ENCODE data around the gene PDXK.
"Not testable (repeated sequence)": the region's sequence is repeated elsewhere in the genome, so short reads cannot be mapped to it uniquely, and the experiment has no call there.

Gene PDXK

GRCh38 chr21:43697758-43698643 is 20.9 kb upstream of the PDXK start:
- DNase-seq = no peak

GRCh38 chr21:43699492-43699777 is 19.5 kb upstream of the PDXK start:
- not testable (repeated sequence) for DNase-seq

- DNase-seq = no peak
These were observed 18.9 kb upstream of the PDXK start for GRCh38 chr21:43699933-43700599.

- DNase-seq = no peak
These were observed 16.8 kb upstream of the PDXK start for GRCh38 chr21:43701936-43702784.

- no peak for DNase-seq
These were observed 16.2 kb upstream of the PDXK start for GRCh38 chr21:43702785-43703034.

GRCh38 chr21:43703035-43703880 is 15.7 kb upstream of the PDXK start:
- DNase-seq = peak in 2 of 4 experiments; percentile 8 to 14

- no peak for DNase-seq
These were observed 11.5 kb upstream of the PDXK start for GRCh38 chr21:43707462-43707861.

GRCh38 chr21:43708745-43709381 is 10.1 kb upstream of the PDXK start:
- no peak for DNase-seq

GRCh38 chr21:43712268-43712942 is 6.5 kb upstream of the PDXK start:
- DNase-seq = no peak

- not testable (repeated sequence) for DNase-seq
These were observed 5.8 kb upstream of the PDXK start for GRCh38 chr21:43713123-43713522.

- DNase-seq = no peak
These were observed 2.4 kb upstream of the PDXK start for GRCh38 chr21:43716376-43717165.

GRCh38 chr21:43717166-43717853 is 1.6 kb upstream of the PDXK start:
- DNase-seq = no peak

- DNase-seq = no peak
These were observed 710 bp upstream of the PDXK start for GRCh38 chr21:43717967-43718871.

- no peak for DNase-seq
These were observed 1.0 kb downstream of the PDXK start for GRCh38 chr21:43719748-43720538.

GRCh38 chr21:43720539-43721166 is 1.7 kb downstream of the PDXK start:
- DNase-seq = no peak

- DNase-seq = no peak
These were observed 2.3 kb downstream of the PDXK start for GRCh38 chr21:43721206-43721605.

- DNase-seq = no peak
These were observed 3.0 kb downstream of the PDXK start for GRCh38 chr21:43721939-43722338.

GRCh38 chr21:43723648-43724047 is 4.7 kb downstream of the PDXK start:
- DNase-seq = no peak

Data from activated naive CD4-positive, alpha-beta T cell (primary cell).